Activated CD4-positive, alpha-beta T cell treated with anti-CD3 and anti-CD28 coated beads for 48 hours (primary cell): ENCODE results near the gene MYL7.
"Not testable (repeated sequence)": the region's sequence is repeated elsewhere in the genome, so short reads cannot be mapped to it uniquely, and the experiment has no call there.

Source experiments
- DNase-seq: peaks from one replicate; pipeline ENCODE4 v3.0.0-alpha.2; 2020

MYL7 gene

DNA sequence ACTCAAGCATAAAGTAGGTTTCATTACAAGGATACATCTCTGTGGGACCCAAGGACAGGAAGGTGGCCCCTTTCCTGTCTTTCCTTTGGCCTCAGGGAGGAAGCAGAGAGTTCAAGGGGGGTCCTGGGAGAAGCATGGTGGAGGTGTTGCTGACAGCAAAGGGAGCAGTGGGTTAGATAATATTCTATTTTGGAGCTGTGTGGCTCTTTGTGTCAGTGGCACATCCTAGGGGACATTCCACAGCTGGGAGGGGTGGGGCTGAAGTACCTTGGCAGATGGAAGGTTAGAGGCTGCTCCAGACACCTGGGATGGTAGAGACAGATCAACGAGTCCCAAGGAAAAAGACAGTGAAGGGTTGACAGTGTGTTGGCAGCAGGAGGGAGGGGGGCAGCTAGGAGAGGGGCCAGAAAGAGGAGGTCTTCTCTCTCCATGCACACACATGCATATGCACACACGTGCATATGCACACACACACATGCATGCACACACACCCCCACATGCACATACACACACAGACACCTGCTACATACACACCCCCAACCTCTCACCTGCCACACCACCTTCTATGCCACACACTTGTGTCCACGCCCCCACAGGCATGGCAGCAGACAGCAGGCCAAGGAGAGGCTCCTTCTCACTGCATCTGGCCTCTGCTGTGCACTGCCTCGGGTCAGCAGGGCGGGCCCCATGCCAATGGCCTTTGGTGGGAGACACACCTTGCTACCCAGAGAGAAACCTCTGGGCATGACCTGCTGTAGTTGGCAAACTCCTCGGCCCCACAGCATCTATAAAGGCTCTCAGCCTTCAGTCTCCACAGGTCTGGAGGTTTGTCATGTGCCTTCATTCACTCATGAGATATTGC lies 12.2 kb downstream of the MYL7 start:
- DNase-seq: no peak

DNA sequence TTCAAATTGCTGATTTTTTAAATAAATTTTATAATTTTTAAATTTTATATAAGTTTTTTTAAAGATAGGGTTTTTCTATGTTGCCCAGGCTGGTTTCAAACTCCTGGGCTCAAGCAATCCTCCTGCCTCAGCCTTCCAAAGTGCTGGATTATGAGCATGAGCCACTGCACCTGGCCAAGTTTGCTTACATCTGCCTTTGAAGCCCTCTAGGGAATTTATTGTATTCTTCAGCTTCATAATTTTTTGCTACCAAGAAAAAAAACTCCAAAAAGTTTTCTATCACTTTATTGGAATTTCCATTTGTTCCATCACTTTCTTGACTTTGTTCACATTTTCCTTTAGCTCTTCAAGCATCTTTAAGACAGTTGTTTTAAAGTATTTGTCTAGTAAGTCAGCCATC lies 14.0 kb downstream of the MYL7 start:
- DNase-seq: no peak

- not testable (repeated sequence) for DNase-seq
Observed at GRCh38 chr7:44126574-44126973, 14.6 kb downstream of the MYL7 start.

- DNase-seq: no peak
Observed at GRCh38 chr7:44124822-44125202, 16.3 kb downstream of the MYL7 start.

DNA sequence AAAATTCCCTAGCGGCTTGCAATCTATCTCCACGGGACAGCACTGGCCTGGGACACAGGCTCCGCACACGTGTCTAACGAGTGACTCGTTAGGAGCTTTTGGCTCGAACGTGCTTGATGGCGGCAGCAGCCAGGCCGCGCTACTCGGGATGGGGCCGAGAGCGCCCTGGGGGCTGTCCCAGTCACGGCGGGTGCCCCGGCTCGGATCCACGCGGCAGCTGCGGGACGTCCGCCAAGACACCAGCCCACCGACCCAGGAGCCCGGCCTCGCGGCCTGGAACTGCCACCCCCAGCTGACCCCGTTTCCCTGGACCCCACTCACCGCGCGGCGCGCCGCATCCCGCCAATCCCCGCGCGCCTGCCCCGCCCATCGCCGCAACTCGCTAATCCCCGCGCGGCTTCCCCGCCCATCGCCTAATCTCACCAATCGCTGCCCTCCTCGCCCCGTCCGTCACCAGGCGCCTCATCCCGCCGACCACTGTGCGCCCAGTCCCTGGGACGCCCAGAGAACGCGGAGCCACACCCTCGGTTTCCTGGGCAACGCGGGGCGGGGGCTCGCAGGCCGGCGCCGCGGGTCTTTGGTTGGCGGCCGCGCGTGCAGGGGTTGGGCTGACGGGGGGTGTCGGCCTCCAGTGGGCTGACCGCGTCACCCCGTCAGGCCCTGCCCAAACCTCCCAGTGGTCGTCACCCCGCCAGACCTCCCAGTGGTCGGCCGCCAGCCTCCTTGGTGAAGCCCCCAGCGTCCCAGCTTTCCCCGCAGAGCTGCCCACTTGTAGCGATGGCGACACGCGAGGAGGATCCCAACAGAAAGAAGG lies 17.7 kb downstream of the MYL7 start, which contains the start of gene POLD2:
POLD2 (minus strand) TSS at position 359 of the 814 bp plus-strand sequence. CDS start 1,495 bp downstream, outside the sequence.
- DNase-seq: peak; percentile 99

DNA sequence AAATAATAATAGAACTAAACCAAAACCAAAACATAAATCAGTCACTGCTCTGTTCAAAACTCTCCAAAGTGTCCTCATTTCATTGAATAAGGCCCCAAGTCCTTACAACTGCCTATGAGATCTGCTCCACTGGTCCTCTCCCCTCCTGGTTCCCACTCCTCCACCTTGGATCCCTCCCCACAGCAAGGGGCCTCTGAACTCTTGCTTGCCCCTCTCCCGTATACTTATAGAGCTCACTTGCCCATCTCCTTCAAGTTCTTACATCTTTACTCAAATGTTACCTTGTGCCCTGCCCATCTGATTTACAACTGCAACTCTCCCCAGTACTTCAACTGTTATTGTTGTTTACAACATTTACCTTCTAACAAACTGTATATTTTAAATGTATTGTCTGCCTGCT lies 18.6 kb downstream of the MYL7 start:
- no peak for DNase-seq

DNA sequence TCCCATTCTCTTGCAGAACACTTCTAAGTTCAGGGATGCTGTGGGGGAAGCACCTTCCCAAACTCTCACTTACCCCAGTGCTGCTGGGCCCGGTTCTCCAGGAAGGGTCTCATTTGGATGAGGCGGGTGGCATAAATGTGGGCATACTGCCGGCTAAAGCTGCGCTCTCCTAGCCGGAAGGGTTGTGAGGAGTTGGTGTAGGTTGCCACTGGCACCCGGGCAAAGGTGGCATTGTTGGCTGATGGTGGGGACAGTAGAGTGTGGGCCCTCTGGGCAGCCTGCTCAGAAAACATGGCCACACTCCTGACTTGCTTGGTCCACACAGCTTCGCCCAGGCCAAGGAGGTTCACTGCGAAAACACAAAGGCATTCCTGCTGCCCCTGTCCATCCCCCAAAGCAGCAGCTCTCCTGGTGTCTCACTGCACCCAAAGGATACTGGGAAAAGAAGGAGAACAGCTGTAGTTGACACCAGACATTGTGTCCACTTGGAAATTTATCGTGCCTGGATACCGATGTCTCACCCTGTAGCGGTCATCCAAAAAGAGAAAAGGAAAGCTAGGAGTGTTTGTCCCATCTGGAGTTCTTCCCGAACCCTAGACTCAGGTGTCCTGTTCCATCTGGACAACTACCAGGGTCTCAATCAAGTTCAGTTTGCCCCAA lies 19.2 kb downstream of the MYL7 start:
- DNase-seq: no peak

DNA sequence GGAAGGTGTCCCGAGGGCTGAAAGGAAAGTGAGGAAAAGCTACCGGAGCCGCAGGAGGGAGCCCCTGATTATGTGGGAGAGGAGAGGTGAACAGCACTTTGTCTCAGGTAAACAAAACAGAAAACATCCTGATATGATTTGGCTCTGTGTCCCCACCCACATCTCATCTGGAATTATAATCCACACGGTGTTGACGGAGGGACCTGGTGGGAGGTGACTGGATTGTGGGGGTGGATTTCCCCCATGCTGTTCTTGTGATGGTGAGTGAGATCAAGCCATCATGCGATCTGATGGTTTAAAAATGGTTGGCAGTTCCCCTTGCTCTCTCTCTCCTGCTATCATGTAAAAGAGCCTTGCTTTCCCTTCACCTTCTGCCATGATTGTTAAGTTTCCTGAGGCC lies 20.7 kb downstream of the MYL7 start:
- DNase-seq: no peak

DNA sequence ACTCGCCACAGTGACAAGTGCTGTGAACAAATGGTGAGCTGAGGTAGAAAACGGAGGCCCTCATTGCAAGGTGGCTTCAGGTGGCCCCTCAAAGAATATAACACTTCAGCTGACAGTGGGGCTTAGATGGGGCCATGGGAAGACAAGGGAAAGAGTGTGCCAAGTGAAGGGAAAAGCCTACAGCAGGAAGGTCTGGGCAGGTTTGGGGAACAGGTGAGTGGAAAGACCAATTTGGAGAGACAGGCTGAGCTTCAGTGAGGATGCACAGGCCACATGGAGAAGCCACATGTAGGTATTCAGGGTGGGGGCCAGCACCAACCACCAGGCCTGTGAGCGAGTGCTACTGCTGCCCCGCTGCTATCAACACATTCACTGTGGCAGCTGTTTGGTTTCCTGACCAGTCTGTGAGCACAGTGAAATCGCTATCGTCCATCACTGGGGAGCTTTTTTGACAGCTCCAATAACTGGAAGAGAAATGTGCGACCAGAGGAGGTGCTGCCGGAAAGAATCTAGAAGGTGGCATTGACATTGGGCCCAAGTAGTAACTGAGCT lies 21.2 kb downstream of the MYL7 start:
- no peak for DNase-seq

DNA sequence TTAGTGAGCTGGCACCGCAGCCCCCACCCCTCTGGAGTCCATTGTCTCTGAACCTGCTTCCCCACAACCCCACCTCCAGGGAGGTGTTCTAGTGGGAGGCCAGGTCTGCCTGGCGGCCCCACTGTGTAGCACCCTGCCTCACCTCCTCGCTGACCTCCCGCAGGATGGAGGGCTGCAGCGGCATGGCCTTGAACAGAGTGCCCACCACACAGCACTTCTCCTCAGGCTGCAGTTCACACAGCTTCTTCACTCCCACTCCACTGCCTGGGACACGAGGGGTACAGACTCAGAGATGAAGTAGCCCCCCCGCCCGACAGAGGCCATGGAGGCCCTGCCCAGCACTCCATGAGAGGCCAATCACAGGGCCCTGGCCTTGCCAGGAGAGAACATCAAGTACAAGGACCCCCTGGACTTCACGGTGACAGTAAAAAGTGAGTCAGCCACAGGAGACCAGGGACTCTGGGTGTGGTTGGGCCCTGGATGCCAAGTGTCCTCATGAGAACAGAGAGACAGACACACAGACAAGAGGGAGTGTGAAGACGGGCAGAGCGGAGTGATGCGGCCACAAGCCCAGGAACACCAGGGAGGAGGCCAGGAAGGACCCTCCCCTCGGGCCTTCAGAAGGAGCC lies 23.2 kb downstream of the MYL7 start:
- DNase-seq: no peak

GRCh38 chr7:44116789-44117666 lies 24.1 kb downstream of the MYL7 start:
- DNase-seq: no peak

DNA sequence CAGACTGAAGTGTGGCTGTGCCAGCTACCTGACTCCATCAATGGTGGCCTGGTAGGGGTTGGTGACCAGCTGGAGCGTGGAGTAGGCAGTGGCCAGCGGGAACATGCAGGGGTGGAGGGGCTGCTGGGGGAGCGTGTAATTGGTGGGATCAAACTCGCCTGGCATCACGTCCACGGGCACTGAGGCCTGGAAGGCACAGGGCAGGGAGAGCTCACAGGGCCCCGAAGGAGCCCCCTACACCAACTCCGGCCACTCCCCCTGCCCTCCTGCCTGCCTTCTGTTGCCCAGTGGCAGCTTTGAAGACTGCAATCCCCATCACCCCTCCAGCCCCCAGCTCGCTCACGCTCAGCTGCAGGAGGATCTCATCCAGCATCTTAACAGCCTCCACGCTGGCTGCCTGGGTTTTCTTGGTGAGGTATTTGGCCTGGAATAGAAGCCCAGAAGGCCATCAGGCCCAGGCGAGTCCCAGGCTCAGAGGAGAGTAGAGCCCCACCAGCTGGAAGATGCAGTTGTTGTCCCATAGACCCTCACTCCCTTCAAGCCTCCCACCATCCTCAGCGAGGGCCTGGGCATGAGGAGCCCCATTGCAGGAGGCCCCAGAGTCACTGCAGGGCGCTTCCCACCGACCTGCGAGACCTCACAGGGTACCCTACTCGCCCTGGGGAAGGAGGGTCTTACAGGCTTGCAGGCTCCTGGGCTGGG lies 24.9 kb downstream of the MYL7 start:
- DNase-seq: no peak

- DNase-seq: no peak
Observed at GRCh38 chr7:44114586-44115310, 26.4 kb downstream of the MYL7 start.

- DNase-seq: no peak
Observed at GRCh38 chr7:44113764-44114354, 27.3 kb downstream of the MYL7 start.

DNA sequence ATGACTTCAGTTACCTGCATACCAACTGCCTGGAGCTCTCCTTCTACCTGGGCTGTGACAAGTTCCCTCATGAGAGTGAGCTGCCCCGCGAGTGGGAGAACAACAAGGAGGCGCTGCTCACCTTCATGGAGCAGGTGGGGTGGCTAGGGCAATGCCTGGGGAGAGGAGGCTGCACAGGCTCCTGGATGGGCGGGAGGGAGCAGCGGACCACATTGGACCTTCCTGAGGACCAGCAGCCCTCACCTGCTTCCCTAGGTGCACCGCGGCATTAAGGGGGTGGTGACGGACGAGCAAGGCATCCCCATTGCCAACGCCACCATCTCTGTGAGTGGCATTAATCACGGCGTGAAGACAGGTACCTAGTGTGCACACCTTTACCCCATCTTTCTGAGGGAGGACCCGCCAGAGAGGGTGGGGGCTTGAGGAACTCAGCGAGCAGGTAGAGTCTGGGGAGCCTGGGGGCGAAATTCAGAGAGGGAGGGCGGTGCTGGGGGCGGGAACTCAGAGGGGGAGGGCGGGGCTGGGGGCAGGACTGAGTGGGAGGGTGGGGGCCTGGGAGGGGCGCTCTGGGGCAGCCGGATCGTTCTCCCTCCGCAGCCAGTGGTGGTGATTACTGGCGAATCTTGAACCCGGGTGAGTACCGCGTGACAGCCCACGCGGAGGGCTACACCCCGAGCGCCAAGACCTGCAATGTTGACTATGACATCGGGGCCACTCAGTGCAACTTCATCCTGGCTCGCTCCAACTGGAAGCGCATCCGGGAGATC lies 28.0 kb downstream of the MYL7 start:
- no peak for DNase-seq

DNA sequence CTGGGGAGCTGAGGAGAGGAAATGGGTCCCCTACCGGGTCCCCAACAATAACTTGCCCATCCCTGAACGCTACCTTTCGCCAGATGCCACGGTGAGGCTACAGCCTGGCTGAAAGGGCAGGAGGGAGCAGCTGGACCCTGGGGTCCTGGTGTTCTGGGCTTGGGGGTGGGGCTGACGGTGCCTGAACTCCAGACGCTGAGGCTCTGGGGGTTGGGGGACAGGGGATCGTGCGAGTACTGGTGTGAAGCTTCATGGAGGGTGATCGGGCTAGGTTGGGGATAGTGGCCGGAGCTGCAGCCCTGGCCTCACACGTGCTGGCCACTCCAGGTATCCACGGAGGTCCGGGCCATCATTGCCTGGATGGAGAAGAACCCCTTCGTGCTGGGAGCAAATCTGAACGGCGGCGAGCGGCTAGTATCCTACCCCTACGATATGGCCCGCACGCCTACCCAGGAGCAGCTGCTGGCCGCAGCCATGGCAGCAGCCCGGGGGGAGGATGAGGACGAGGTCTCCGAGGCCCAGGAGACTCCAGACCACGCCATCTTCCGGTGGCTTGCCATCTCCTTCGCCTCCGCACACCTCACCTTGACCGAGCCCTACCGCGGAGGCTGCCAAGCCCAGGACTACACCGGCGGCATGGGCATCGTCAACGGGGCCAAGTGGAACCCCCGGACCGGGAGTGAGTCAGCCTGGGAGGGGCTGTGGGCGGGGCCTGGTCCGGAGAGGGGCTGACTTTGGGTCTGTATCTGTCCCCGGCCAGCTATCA lies 28.7 kb downstream of the MYL7 start:
- DNase-seq: no peak

DNA sequence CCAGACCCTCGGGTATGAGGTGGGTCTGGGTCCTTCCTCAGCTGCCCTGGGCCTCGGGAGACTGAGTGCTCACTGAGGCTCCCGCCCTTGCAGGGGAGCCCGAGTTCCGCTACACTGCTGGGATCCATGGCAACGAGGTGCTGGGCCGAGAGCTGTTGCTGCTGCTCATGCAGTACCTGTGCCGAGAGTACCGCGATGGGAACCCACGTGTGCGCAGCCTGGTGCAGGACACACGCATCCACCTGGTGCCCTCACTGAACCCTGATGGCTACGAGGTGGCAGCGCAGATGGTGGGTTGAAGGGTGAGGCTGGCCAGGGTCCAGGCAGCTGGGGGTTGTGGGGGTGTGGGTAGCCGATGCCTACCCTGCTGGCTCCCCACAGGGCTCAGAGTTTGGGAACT lies 29.4 kb downstream of the MYL7 start:
- no peak for DNase-seq
